HG02571 (cell line): ENCODE measurements around the gene TTC27.

Source experiments
- ATAC-seq: cut with Tn5 transposase; IDR thresholded peaks from one replicate; pipeline ENCODE4 v1.9.1; 2021; ENCODE audit warnings: mild to moderate bottlenecking, moderate library complexity; ENCODE audit not compliant: unreplicated experiment

TTC27 gene

GRCh38 chr2:32804205-32804604, 176.4 kb downstream of the TTC27 start:
- no peak for ATAC-seq

GRCh38 chr2:32805104-32806095, 177.6 kb downstream of the TTC27 start:
- no peak for ATAC-seq

GRCh38 chr2:32806857-32807256, 179.0 kb downstream of the TTC27 start:
- ATAC-seq: no peak

DNA sequence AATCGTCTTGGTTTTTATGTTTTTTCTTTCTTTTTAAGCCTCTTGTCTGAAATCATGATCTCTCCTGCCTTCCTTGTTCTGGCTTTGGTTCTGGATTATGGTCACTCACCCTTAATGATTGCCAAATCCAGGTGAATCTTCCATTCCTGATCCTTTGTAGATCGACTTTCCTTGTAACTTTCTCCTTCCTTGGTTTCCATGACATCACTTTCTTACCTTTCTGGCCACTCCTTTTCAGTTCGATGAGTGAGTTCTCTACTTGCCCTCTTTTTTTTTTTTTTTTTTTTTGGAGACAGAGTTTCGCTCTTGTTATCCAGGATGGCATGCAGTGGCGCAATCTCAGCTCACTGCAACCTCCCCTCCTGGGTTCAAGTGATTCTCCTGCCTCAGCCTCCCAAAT, 179.8 kb downstream of the TTC27 start:
- ATAC-seq: no peak

GRCh38 chr2:32810909-32811495, 183.2 kb downstream of the TTC27 start:
- ATAC-seq: no peak

- no peak for ATAC-seq
Observed at GRCh38 chr2:32811696-32812095, 183.8 kb downstream of the TTC27 start.

GRCh38 chr2:32812316-32812715, 184.5 kb downstream of the TTC27 start:
- ATAC-seq: no peak

DNA sequence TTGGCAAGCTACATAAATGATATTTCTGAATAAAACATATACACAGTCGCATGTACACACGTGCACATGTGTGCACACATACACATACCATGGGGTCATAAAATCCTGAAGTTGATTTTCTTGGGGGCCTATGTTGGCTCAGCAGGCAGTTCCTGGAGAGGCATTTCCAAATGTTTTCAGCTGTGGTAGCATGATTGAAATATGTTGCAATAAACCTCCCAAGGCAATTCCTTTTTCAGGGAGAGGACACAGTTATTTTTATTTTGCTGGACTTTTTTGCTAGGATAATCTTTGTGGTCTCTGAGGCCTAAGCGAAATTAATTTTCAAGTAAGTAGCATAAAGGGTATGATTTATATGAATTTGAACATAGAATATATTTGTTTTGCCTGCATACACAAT, 192.2 kb downstream of the TTC27 start:
- no peak for ATAC-seq

DNA sequence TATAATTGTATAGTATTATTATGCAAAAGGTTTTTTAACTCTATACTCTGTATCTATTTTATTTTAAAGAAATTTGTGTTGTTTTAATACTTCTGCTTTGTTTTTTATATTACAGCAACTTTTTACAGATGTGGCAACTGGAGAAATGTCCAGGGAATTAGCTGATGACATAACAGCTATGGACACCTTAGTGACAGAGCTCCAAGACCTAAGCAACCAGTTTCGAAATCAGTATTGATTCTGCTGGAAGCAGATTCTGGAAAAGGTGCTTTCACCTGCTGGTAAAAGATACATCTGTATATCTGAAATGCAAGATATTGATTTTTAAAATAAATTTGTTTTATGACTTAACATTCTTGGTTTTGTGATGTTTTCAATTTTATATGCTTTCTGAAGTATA, 192.9 kb downstream of the TTC27 start:
- ATAC-seq: no peak

DNA sequence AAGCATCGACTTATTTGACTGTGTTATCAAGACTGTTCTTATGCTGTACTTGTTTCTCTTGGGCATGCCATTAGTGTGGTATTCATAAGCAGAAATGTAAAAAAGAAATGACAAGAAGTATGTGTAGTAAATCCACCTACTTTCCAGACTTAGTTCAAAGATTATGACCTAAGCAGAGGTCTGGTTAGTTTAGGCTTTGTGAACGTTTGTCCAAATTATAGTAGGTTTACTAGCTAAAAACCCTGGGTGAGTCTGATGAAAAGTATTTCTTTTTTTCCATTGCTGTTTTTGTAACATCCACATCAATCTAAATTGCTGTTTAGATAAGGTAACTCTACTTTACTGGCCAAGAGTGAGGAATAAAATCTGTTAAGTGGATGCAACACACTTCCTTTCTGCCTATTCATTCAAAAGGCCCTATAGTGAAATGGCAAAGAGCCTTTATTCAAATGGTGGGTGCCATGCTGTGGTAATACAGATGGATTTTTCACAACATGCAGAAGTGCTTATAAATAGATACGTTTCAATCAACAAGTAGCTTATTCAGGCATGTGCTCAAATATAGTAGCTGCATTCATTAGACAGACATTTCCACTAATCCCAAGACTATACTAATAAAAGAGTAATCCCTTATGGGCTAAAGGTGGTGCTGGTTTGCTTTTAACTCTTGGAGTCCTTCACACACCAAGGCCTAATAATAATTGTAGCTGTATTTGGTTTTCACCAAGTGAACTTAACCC, 196.4 kb downstream of the TTC27 start:
- ATAC-seq: no peak

DNA sequence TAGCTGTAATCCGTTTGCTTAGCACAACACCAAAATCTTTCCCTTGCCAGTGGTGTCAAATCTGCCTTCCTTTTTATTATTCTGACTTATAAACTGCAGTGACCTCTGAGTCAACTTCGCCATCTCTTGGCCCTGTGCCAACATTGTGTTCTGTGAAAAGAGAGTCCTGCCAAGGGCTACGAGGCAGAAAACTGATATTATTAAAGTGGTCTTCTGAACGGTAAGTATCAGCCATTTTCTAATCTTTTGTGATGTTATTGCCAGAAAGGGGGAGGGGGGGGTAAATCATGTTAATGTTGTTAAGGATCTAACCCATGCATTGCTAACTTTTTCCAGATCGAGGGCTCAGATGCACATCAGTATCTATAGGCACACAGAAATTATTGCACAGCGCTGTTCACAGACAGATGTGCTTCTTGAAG, 197.5 kb downstream of the TTC27 start:
- ATAC-seq: no peak

DNA sequence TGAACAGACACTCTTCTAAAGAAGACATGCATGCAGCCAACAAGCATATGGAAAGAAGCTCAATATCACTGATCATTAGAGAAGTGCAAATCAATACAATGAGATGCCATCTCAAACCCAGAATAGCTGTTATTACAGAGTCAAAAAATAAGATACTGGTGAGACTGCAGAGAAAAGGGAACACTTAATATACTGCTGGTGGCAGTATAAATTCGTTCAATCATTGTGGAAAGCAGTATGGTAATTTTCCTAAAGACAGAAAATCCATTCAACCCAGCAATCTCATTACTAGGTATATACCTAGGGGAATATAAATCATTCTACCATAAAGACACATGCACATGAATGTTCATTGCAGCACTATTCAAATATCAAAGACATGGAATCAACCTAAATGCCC, 202.3 kb downstream of the TTC27 start:
- ATAC-seq: no peak

- no peak for ATAC-seq
Observed at GRCh38 chr2:32832821-32833220, 205.0 kb downstream of the TTC27 start.

GRCh38 chr2:32833709-32834108, 205.9 kb downstream of the TTC27 start:
- no peak for ATAC-seq

- ATAC-seq: peak; percentile 51
Observed at GRCh38 chr2:32835148-32835547, 207.3 kb downstream of the TTC27 start.

DNA sequence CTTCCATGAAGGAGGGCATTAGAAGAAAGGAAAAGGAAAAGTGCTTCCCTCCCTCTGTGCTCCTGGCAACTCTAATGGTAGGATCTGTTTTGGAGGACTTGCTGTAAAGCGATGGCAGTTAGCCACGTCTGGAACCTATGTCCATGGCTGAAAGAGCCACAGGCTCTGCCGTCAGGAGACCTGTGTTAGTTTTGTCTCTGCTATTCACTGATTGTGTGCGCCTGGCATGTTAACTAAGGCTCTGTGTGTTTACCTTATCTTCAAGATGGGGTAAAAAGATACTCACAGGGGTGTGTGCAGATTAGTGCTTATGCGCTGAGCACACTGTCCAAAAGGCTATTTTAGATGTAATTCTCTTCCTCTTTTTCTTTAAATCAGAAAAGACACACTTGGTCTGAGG, 209.1 kb downstream of the TTC27 start:
- ATAC-seq: no peak

- ATAC-seq: no peak
Observed at GRCh38 chr2:32838418-32838817, 210.6 kb downstream of the TTC27 start.

DNA sequence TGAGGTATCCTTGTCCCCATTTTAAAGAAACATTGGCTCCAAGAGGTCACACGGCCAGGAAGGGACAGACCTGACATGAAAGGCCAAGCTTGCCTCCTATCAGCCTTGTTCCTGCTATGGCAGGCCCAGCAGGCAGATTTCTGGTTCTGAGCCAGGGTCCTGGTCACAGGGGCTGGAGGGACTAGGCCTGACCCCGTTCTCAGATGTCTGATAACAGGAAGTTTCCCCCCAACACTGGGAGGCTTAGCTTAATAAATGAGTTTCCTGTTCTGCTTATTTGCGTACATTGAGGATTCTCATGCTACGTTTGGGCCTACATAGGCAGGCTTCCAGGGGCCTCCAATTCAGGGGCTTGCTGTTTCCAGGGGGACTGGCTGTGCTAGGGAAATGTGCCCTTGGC, 211.1 kb downstream of the TTC27 start:
- no peak for ATAC-seq

DNA sequence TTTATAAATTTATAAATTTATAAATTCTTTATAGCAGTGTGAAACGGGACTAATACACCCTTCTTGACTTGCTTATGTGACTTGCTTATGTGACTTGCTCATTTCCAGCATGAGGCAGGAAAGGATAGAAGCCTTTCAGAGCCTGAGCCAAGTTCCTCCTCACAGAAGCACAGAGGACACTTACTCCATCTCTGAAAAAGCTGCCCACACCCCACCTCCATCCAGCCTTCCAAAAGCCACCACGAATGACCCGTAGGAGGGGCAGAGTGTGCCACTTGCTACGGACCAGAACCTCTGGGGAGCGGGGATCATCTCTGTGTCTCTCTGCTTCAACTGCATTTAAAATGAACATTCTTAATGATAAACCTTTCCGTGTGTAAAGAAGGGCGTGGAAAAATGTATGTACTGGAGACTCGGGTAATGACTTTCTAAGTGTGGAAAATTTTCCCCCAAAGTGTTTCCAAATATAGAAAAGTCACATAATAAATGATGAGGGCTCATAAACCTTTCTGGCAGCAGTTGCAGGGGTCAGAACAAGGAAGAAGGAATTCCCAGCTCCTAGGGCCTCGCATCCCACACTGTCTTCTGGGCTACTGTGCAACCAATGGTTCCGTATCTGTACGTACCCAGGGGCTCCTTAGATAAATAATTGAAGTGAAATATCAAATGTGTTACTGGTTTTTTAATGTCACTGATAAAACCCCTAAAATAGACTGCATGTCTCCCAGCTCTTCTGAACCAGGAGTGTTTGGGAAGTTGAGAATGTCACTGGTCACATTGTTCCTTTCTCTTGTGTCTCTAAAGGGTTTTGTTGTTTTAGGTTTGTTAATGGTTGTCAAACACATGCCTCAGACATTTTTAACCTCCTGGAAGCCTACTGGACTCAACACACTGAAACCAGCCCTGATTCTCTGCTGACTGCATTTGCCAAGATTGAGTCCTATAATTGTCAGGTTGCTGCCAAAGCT, 214.4 kb downstream of the TTC27 start:
- ATAC-seq: no peak

- ATAC-seq: no peak
Observed at GRCh38 chr2:32843699-32844098, 215.8 kb downstream of the TTC27 start.
